Subcutaneous adipose tissue (tissue), 4 donors: ENCODE measurements around the gene MSI2. TPM values are rescaled to one million over a fixed set of nuclear protein-coding genes. Genes with fewer than 3 reads are reported as not detected.

ENCODE experiments used
- CTCF ChIP-seq: fragments of 450-650 bp; IDR thresholded peaks from one replicate; pipeline ENCODE4 v1.5.1; 2016; ENCODE audit warnings: low read depth, mild to moderate bottlenecking, control low read depth, antibody characterized with exemption, moderate library complexity
- total RNA-seq, 4 donors: library from RNA; depleted of rRNA; stranded (reverse); fragments of >200 nt; gene quantifications; one replicate each; pipeline ENCODE4 v1.1.0, GENCODE V29; 2016

The MSI2 gene
- total RNA-seq, 4 donors from 2014 or later, result 9.5 to 12.9 (median 10.9) TPM

GRCh38 chr17:57670769-57671569, 414.6 kb downstream of the MSI2 start:
- TF ChIP-seq CTCF, result no peak

- no peak for TF ChIP-seq CTCF
These were observed 415.6 kb downstream of the MSI2 start for GRCh38 chr17:57671667-57672632.

- TF ChIP-seq CTCF, result no peak
These were observed 416.6 kb downstream of the MSI2 start for GRCh38 chr17:57672971-57673370.

GRCh38 chr17:57674894-57675293, 418.6 kb downstream of the MSI2 start:
- TF ChIP-seq CTCF, result no peak

GRCh38 chr17:57675427-57676387, 419.4 kb downstream of the MSI2 start:
- no peak for TF ChIP-seq CTCF

GRCh38 chr17:57676543-57676942, 420.2 kb downstream of the MSI2 start:
- TF ChIP-seq CTCF, result no peak
